A549 (cell line): ENCODE measurements around the gene TEPSIN. TPM values are rescaled to one million over a fixed set of nuclear protein-coding genes. Genes with fewer than 3 reads are reported as not detected.
A peak's percentile ranks its signal among the peaks of the same experiment; 100 is the strongest.

Source experiments
- ATAC-seq, 2 experiments: fragments of 200-7000 bp in 1 of 2; fragments of >200 bp in 1 of 2; cut with Nextera tagmentation in 1 of 2; cut with Tn5 transposase in 1 of 2; 3 replicates each; pipeline versions ENCODE4 v1.8.0 to v1.9.1; 2018 to 2020; ENCODE audit warnings: mild to moderate bottlenecking in 1 of 2, moderate library complexity in 1 of 2
- CTCF ChIA-PET: fragments of 300-600 bp; sonication (Branson Sonifier 250); formaldehyde crosslinking; extraction: SDS; loops from one replicate; lab custom pipeline; 2021; ENCODE audit warnings: antibody characterized with exemption, inconsistent platforms; lab: Yijun Ruan, JAX
- POLR2A ChIA-PET: fragments of 350-600 bp; formaldehyde crosslinking; extraction: SDS; loops from one replicate; lab custom pipeline; 2021; ENCODE audit warnings: antibody characterized with exemption, inconsistent platforms; lab: Yijun Ruan, JAX
- DNase-seq, 2 experiments: peaks; one replicate each; pipeline versions ENCODE4 v3.0.0 to v3.0.0-alpha.2; 2011 to 2016; ENCODE audit warnings: low read depth in 1 of 2, low spot score in 1 of 2
- FAIRE-seq: peaks from 2 replicates; lab custom pipeline; 2011; peaks lifted over from hg19 to GRCh38; lab: Jason Lieb, UNC
- H3K27ac ChIP-seq, 2 experiments: fragments of >200 bp; sonication (Bioruptor Twin); formaldehyde crosslinking; 3 replicates each; pipeline ENCODE4 v1.5.1; 2016 to 2017
- H3K4me1 ChIP-seq: fragments of >200 bp; sonication (Bioruptor Twin); formaldehyde crosslinking; 3 replicates; pipeline ENCODE4 v1.6.1; 2016
- H3K4me2 ChIP-seq: fragments of >200 bp; sonication (Bioruptor Twin); formaldehyde crosslinking; 3 replicates; pipeline ENCODE4 v1.6.1; 2016
- H3K4me3 ChIP-seq: fragments of >200 bp; sonication (Bioruptor Twin); formaldehyde crosslinking; 3 replicates; pipeline ENCODE4 v1.5.1; 2016
- H3K9me3 ChIP-seq: fragments of >200 bp; sonication (Bioruptor Twin); formaldehyde crosslinking; 3 replicates; pipeline ENCODE4 v1.6.1; 2016
- CHD2 ChIP-seq: fragments of 150-350 bp; IDR thresholded peaks from 2 replicates; pipeline ENCODE4 v1.6.1; 2014; ENCODE audit warnings: low read length; ENCODE audit not compliant: partially characterized antibody
- CHD4 ChIP-seq: fragments of 200-600 bp; sonication (generic); IDR thresholded peaks from 2 replicates; pipeline ENCODE4 v1.6.1; 2016; ENCODE audit warnings: antibody characterized with exemption, mild to moderate bottlenecking, borderline replicate concordance
- EHF ChIP-seq: fragments of 250-450 bp; sonication (Bioruptor Pico); IDR thresholded peaks from 2 replicates; pipeline ENCODE4 v1.5.0; 2020; ENCODE audit warnings: mild to moderate bottlenecking
- ESRRA ChIP-seq: fragments of 150-350 bp; IDR thresholded peaks from 2 replicates; pipeline ENCODE4 v1.6.1; 2014; ENCODE audit warnings: mild to moderate bottlenecking, low read length, borderline replicate concordance
- FOSB ChIP-seq: fragments of 250-450 bp; sonication (Bioruptor Pico); IDR thresholded peaks from 2 replicates; pipeline ENCODE4 v1.5.0; 2020; ENCODE audit warnings: mild to moderate bottlenecking, moderate library complexity
- FOSL2 ChIP-seq, 2 experiments: fragments of 450-650 bp in 1 of 2; fragments of >200 bp in 1 of 2; sonication (Bioruptor Twin) in 1 of 2; formaldehyde crosslinking; IDR thresholded peaks; 2 replicates each; pipeline versions ENCODE4 v1.5.0 to v1.6.1; 2016 to 2020; ENCODE audit warnings: mild to moderate bottlenecking in 1 of 2, moderate library complexity in 1 of 2
- GATA3 ChIP-seq: IDR thresholded peaks from 2 replicates; pipeline ENCODE4 v1.6.1; 2012; ENCODE audit warnings: borderline replicate concordance
- HDAC2 ChIP-seq: fragments of 200-600 bp; sonication (generic); IDR thresholded peaks from 2 replicates; pipeline ENCODE4 v1.6.1; 2016
- JUN ChIP-seq, 2 experiments: fragments of >200 bp; sonication (Bioruptor Twin); formaldehyde crosslinking; IDR thresholded peaks; 2 replicates in 1 of 2; 3 replicates in 1 of 2; pipeline ENCODE4 v1.6.1; 2016 to 2017
- KDM1A ChIP-seq: fragments of 200-600 bp; sonication (generic); IDR thresholded peaks from 2 replicates; pipeline ENCODE4 v1.6.1; 2016; ENCODE audit warnings: low read depth, mild to moderate bottlenecking
- KDM5A ChIP-seq: fragments of 200-600 bp; sonication (generic); IDR thresholded peaks from 2 replicates; pipeline ENCODE4 v1.6.1; 2016; ENCODE audit warnings: antibody characterized with exemption, mild to moderate bottlenecking
- MAFK ChIP-seq: fragments of 450-650 bp; IDR thresholded peaks from 2 replicates; pipeline ENCODE4 v1.6.1; 2014; ENCODE audit not compliant: partially characterized antibody
- MAZ ChIP-seq: fragments of 150-350 bp; IDR thresholded peaks from 2 replicates; pipeline ENCODE4 v1.6.1; 2014; ENCODE audit warnings: antibody characterized with exemption, low read depth, low read length, borderline replicate concordance
- MYC ChIP-seq: IDR thresholded peaks from 2 replicates; pipeline ENCODE4 v1.6.1; 2012; ENCODE audit warnings: mild to moderate bottlenecking, inconsistent platforms, low read length, improper control_type of control experiment, borderline replicate concordance
- PHF8 ChIP-seq: fragments of 200-600 bp; sonication (generic); IDR thresholded peaks from 2 replicates; pipeline ENCODE4 v1.6.1; 2016; ENCODE audit warnings: low read depth, mild to moderate bottlenecking, antibody characterized with exemption, moderate library complexity, borderline replicate concordance
- POLR2AphosphoS2 ChIP-seq: conservative IDR thresholded peaks from 2 replicates; pipeline ENCODE4 v1.6.1; 2012; ENCODE audit warnings: low read length, improper control_type of control experiment, inconsistent platforms
- RAD21 ChIP-seq, 2 experiments: fragments of >200 bp in 1 of 2; sonication (Bioruptor Twin) in 1 of 2; formaldehyde crosslinking in 1 of 2; IDR thresholded peaks in 1 of 2; conservative IDR thresholded peaks in 1 of 2; 2 replicates in 1 of 2; 3 replicates in 1 of 2; pipeline ENCODE4 v1.6.1; 2012 to 2018; ENCODE audit warnings: inconsistent platforms in 1 of 2
- RCOR1 ChIP-seq: fragments of 150-350 bp; IDR thresholded peaks from 2 replicates; pipeline ENCODE4 v1.6.1; 2014; ENCODE audit warnings: antibody characterized with exemption, low read length, low read depth
- SMC3 ChIP-seq: fragments of >200 bp; sonication (Bioruptor Twin); formaldehyde crosslinking; IDR thresholded peaks from 3 replicates; pipeline ENCODE4 v1.6.1; 2018; ENCODE audit warnings: inconsistent platforms
- TFCP2L1 ChIP-seq: fragments of 250-450 bp; sonication (Bioruptor Pico); IDR thresholded peaks from 2 replicates; pipeline ENCODE4 v1.5.0; 2021; ENCODE audit warnings: mild to moderate bottlenecking
- ZNF302 ChIP-seq: fragments of 250-450 bp; sonication (Bioruptor Pico); IDR thresholded peaks from 2 replicates; pipeline ENCODE4 v1.9.0; 2021; ENCODE audit warnings: inconsistent platforms, mild to moderate bottlenecking, moderate library complexity
- WGBS: methylation state at CpG from one replicate; pipeline ENCODE4 v1.1.6; 2017; ENCODE audit errors: missing lambda C conversion rate; 5-methylcytosine and 5-hydroxymethylcytosine counted together
- polyA plus RNA-seq, 4 experiments: library from polyadenylated mRNA; depleted of rRNA in 3 of 4; stranded (reverse); fragments of >200 nt; fragmentation: RNase III in 1 of 4; extraction: RNeasy Plus Mini Kit Qiagen cat#74134 plus additional on column Dnase treatment in 1 of 4; gene quantifications; 2 replicates in 3 of 4; 3 replicates in 1 of 4; pipeline ENCODE4 v1.2.3, GENCODE V29; 2011 to 2017
- TF ChIP-seq, protein P1 (sequence below): fragments of >200 bp; sonication (Bioruptor Twin); formaldehyde crosslinking; IDR thresholded peaks from 3 replicates; pipeline ENCODE4 v1.5.1; 2016
- TF ChIP-seq, protein P2 (sequence below): fragments of 250-450 bp; sonication (Bioruptor Pico); IDR thresholded peaks from 2 replicates; pipeline ENCODE4 v1.5.0; 2020; ENCODE audit warnings: low read depth, mild to moderate bottlenecking, moderate library complexity
- TF ChIP-seq, protein P3 (sequence below): fragments of >200 bp; sonication (Bioruptor Twin); formaldehyde crosslinking; IDR thresholded peaks from 3 replicates; pipeline ENCODE4 v1.6.1; 2016

Gene TEPSIN
- polyA plus RNA-seq, 2 of the 4 experiments (the other 2 are of a cell fraction) = 12.5 to 31.3 TPM

DNA sequence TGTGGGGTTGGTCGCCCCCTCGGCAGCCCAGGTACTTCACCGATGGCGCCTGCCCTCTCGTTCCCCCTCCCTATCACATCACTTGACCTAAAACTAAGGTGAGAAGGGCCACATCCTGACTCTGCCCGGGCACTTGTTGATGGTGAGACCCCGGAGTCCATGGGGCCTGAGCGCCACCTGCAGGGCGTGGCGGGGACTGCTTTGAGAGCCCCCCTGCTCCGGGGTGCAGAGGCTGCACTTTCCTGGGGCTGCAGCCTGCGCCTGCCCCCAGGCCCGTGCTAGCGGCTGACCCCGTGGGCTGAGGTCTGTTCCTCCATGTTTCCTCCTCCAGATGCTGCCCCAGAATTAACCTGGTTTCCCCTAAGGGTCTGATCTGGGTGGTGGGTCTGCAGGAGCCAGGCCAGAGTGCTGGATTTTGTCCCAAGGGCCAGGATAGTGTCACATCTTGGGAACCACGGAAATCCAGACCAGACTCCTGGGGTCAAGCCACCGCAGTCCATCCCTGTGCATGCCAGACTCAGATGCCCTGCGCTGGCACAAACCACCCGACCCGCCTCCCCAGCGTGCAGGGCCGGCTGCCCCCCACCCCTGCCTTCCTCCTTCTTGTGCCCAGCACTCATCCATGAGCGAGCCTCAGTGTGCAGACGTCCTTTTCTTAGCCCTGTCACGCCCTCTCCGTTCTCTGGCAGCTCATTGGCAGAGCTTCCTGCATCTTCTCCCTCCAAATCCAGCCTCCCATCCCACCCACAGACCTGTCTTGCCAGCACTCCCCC lies 3.0 kb upstream of the TEPSIN start:
- ChIA-PET POLR2A (no interaction called here), CTCF (interaction anchor here (0.7 to 5.0 kb wide), 13 partner anchors 9 to 243 kb away, joined by 3 to 21 read pairs (median 4); no protein-coding TSS in a partner anchor)
- FAIRE-seq (no peak), DNase-seq (peak; percentile 63 to 89), ATAC-seq (peak; percentile 8 to 31; a peak in 3 of 6 replicates)
- 60% methylated on average over 18 of the region's 26 CpGs for WGBS
- H3K27ac ChIP-seq = no peak overlapping the region
- peaks cover 19% of the 10 kb centered on the region for H3K4me1 ChIP-seq
- no peak overlapping the region for H3K4me2 ChIP-seq
- H3K4me3 ChIP-seq = no peak overlapping the region
- TF ChIP-seq FOSL2 (IDR thresholded peaks at IDR 0.05) (no peak), FOSL2 (CRISPR knock-in tag; IDR thresholded peaks at IDR 0.05) (no peak), MAZ (peak; percentile 37; the same call in 1 of the 2 replicates), KDM1A (no peak), RAD21 (conservative IDR thresholded peaks at IDR 0.05 in 1 of 2, IDR thresholded peaks at IDR 0.05 in 1 of 2) (peak; percentile 76 to 80), MAFK (peak; percentile 47), POLR2AphosphoS2 (peak; percentile 73; the same call in 1 of the 2 replicates), JUN (IDR thresholded peaks at IDR 0.05) (peak in 1 of 2 experiments; percentile 20; a peak in 1 of 5 replicates)
- TF ChIP-seq, protein P1, sequence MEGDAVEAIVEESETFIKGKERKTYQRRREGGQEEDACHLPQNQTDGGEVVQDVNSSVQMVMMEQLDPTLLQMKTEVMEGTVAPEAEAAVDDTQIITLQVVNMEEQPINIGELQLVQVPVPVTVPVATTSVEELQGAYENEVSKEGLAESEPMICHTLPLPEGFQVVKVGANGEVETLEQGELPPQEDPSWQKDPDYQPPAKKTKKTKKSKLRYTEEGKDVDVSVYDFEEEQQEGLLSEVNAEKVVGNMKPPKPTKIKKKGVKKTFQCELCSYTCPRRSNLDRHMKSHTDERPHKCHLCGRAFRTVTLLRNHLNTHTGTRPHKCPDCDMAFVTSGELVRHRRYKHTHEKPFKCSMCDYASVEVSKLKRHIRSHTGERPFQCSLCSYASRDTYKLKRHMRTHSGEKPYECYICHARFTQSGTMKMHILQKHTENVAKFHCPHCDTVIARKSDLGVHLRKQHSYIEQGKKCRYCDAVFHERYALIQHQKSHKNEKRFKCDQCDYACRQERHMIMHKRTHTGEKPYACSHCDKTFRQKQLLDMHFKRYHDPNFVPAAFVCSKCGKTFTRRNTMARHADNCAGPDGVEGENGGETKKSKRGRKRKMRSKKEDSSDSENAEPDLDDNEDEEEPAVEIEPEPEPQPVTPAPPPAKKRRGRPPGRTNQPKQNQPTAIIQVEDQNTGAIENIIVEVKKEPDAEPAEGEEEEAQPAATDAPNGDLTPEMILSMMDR = peak; percentile 80
- H3K9me3 ChIP-seq = no peaks in the 10 kb centered on the region

DNA sequence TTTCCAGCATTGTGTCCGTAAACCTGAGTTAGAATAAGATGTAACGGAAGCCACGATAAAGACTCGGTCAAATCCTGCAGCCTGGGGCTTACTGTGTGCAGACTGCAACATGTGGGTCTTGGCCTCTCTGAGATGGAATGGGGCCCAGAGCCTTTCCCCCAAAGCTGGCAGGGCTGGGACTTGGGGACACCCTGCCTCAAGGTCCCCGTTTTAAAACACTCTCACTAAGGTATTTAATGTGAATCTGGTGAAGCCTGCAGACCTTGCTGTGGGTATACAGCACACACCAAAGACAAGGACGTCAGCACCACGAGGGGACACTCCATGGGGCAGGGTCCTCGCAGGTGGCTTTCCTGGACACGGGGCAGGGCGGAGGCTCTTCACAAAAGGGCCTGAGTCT lies 2.3 kb upstream of the TEPSIN start:
- CTCF ChIA-PET = interaction anchor here (0.6 to 5.0 kb wide), 8 partner anchors 10 to 218 kb away, joined by 3 to 21 read pairs (median 4); partner anchors contain the start of gene CEP131
- H3K9me3 ChIP-seq = no peaks in the 10 kb centered on the region
- 91% methylated on average over 10 of the region's 10 CpGs for WGBS
- ATAC-seq (no peak), FAIRE-seq (no peak), DNase-seq (no peak)
- H3K4me3 ChIP-seq = no peak overlapping the region
- H3K4me2 ChIP-seq = peak overlapping the region; percentile 77; the same call in 2 of the 3 replicates
- H3K4me1 ChIP-seq = peaks cover 19% of the 10 kb centered on the region
- no peak for TF ChIP-seq POLR2AphosphoS2
- TF ChIP-seq FOSB (CRISPR knock-in tag) = no peak
- TF ChIP-seq SMC3 = no peak
- no peak for TF ChIP-seq ESRRA
- no peak for TF ChIP-seq MYC
- no peak for TF ChIP-seq RAD21 (conservative IDR thresholded peaks at IDR 0.05 in 1 of 2, IDR thresholded peaks at IDR 0.05 in 1 of 2)
- no peak for TF ChIP-seq HDAC2
- no peak for TF ChIP-seq MAFK
- TF ChIP-seq, protein P2, sequence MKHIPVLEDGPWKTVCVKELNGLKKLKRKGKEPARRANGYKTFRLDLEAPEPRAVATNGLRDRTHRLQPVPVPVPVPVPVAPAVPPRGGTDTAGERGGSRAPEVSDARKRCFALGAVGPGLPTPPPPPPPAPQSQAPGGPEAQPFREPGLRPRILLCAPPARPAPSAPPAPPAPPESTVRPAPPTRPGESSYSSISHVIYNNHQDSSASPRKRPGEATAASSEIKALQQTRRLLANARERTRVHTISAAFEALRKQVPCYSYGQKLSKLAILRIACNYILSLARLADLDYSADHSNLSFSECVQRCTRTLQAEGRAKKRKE (CRISPR knock-in tag) = no peak
- no peak for TF ChIP-seq EHF
- TF ChIP-seq, protein P3, sequence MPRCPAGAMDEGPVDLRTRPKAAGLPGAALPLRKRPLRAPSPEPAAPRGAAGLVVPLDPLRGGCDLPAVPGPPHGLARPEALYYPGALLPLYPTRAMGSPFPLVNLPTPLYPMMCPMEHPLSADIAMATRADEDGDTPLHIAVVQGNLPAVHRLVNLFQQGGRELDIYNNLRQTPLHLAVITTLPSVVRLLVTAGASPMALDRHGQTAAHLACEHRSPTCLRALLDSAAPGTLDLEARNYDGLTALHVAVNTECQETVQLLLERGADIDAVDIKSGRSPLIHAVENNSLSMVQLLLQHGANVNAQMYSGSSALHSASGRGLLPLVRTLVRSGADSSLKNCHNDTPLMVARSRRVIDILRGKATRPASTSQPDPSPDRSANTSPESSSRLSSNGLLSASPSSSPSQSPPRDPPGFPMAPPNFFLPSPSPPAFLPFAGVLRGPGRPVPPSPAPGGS = no peak
- no peak for TF ChIP-seq JUN (IDR thresholded peaks at IDR 0.05)
- TF ChIP-seq KDM5A = no peak
- no peak for TF ChIP-seq TFCP2L1 (CRISPR knock-in tag)
- TF ChIP-seq RCOR1 = no peak
- no peak for TF ChIP-seq GATA3
- no peak for TF ChIP-seq CHD4
- no peak for TF ChIP-seq PHF8
- no peak for TF ChIP-seq CHD2
- no peak for TF ChIP-seq ZNF302 (CRISPR knock-in tag)
- POLR2A ChIA-PET = interaction anchor here (1.6 kb wide), 1 partner anchor 18 kb away, joined by 4 read pairs; the partner anchor contains the start of gene CEP131
- H3K27ac ChIP-seq = no peak overlapping the region
